ENCODE data around the gene RAB26. TPM values are rescaled to one million over a fixed set of nuclear protein-coding genes. Genes with fewer than 3 reads are reported as not detected.
"Not testable (repeated sequence)": the region's sequence is repeated elsewhere in the genome, so short reads cannot be mapped to it uniquely, and the experiment has no call there.

The RAB26 gene
- total RNA-seq, 1 donor from 2014 or later: 7.7 TPM

DNA sequence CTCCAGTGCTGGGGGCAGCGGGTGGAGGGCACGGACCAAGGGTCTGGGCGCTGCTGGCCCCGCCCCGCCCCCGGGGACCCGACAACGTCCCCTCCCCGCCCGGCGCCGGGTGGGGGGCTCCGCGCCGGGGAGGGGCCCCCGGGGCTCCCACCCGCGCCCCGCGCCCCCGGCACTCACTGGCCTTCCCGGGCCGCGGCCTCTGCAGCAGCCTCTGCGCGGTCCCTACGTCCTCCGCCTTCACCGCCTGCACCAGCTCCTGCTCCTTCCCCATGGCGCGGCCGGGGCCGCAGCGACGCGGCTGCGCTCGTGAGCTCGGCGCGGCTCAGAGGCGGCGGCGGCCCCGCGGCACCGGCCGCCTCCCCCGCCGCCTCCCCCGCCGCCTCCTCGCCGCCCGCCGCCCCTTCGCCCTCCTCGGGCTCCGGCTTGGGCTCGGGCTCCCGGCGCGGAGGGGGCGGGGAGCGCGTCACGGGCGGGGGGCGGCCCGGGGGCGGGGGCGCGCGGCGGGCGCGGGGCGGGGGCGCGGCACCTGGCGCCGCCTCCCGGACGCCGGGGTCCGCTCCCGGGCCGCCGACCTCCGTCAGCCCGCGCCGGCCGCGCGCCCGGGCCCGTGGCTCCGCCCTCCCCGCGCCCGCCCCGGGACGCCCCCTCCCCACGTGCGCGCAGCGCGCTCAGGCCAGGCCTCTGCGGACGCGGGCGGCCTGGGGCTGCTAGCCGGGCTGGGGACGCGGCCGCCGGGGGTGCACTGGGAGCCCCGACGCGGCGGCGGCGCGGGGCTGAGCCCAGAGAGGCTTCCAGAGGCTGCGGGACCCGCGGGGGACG, 47.9 kb downstream of the RAB26 start, which contains the start of gene CASKIN1:
Gene CASKIN1, minus strand, starts transcription at position 444 of the 819 bp plus-strand sequence. Its CDS starts 173 bp downstream, at position 271.
- no peak for DNase-seq (ENCODE audit: low spot score)

DNA sequence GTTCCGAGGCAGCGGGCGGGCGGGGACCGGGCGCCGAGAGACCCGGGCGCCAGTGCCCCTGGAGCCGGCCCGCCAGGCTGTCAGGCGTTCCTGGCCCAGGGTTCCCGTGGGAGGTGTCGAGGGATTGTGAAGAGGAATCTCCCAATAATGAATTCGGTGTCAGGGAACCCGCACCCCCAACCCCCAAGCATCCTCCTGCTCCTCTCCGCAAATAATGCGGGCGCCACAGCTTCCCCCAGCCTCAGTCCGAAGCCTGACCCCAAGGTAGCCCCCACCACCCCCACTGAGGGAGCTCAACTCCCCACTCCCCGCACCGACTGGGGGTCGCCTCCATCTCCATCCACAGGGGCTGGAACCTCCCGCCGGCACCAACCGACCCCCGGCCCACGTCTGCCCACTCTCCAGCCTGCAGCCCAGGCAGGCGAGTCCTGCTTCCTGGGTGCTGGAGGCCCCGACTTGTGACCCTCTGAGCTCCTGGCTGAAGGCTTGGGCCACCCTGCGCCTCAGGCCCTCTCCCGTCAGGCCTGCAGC, 48.6 kb downstream of the RAB26 start:
- no peak for DNase-seq (ENCODE audit: low spot score)

DNA sequence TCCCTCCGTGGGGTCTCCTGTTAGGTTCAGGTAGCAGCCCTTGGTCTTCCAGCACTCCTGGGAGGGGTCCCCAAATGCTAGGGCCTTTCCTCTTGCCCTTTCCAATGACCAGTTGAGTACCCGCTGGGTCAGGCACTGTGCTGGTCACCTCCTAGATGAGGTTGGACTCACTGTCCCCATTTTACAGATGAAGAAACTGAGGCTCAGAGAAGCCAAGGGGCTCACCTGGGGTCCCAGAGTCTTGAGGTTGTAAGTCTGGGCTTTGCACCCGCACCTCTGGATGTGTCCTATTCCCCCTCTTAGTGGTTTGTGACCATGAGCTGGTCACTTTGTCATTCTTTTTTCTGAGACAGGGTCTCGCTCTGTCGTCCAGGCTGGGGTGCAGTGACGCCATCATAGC, 49.3 kb downstream of the RAB26 start:
- no peak for DNase-seq (ENCODE audit: low spot score)

DNA sequence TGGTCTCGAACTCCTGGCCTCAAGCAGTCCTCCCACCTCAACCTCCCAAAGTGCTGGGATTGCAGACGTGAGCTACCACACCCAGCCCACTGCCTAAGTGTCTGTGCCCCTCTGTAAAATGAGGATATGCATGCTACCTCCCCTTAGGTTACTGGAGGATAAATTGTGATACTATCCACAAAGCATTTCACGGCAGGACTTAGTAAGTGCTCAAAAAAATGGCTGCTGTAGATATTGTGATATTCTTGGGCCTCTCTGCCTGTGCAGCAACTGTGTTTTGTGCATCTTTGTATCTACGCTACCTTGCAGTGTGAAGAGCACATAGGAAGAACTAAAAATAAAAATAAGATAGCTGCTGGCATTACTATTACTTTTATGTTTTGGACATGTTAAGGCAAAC, 49.9 kb downstream of the RAB26 start:
- no peak for DNase-seq (ENCODE audit: low spot score)

DNA sequence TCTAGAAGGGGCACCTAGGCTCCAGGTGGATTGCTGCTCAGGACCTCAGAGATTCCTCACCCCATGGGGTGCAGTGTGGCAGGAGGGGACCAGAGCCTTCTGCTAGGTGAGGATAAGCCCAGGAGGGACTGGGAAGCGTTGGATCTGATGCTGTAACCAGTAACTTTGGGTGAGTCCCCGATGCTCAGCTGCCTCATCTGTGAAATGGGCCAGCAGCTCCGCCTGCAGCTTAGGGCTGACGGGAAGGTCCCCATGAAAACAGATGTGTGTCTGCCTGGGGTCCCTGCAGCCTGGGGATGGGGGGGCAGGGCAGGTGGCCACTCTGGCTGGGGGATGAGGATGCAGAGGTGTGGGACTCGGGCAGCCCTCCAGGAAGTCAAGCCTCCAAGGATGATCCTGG, 50.7 kb downstream of the RAB26 start:
- DNase-seq (ENCODE audit: low spot score): no peak

DNA sequence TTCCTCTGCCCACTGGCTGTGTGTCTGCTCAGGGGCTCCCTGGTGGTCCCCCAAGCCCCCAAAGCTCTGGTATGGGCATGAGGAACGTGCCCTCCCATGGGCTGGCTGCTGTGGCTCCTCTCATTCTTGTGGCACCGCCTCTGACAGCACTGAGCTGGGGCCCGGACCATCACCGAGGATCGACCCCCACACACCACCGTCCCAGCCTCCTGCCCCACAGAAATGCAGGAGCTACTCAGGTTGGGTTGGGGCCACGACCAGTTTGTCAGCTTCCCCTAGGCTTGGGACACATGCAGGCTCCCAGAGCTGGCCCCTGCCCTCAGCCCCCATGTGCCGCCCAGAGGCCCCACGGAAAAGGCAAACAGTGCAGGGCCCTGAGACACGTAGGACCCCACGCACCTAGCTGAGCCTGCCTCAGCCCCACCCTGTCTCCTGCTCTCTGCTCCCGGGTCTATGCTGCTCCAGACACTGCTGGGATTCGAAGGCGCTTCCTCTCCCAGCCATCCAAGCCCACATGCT, 51.3 kb downstream of the RAB26 start:
- DNase-seq (ENCODE audit: low spot score): no peak

DNA sequence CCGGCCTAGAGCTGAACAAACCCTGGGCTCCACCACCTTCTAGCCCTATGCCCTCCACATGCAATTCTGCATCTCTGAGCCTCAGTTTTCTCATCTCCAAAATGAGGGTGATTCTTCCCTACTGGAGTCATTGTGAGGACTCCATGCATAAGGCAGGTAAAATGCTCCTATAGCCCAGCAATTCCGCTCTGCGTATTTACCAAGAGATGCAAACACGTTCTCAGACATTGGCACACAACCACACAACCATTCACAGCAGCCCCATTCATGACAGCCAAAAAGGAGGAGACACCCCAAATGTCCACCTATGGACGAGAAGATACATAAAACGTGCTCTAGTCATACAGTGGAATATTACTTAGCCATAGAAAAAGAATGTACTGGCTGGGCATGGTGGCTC, 51.9 kb downstream of the RAB26 start:
- no peak for DNase-seq (ENCODE audit: low spot score)

DNA sequence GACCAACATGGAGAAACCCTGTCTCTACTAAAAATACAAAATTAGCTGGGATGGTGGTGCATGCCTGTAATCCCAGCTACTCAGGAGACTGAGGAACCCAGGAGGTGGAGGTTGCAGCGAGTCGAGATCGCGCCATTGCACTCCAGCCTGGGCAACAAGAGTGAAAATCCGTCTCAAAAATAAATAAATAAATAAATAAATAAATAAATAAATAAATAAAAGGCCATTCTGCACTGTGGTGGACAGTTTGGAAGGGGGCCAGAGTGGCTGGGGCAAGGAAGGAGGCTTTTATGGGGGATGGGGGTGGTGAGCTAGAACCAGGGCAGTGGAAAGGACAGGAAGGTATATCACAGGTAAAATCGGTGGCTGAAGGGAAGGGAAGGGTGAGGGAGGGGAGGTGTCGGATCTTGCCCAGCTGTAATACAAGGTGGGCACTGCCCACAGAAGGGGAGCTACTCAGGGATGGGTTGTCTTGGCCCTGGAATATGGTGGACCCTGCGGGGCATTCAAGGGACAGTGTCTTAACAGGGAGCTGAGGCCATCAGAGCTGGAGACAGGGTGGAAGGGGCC, 54.8 kb downstream of the RAB26 start:
- not testable (repeated sequence) for DNase-seq (ENCODE audit: low spot score)

Other genes with a start within 250 kb of the RAB26 start
- not detected for gene HS3ST6, start 230.2 kb upstream of the RAB26 start, total RNA-seq
- 41.2 TPM for gene MSRB1, start 205.4 kb upstream of the RAB26 start, total RNA-seq
- gene RPL3L, start 193.9 kb upstream of the RAB26 start, total RNA-seq: not detected
- gene NDUFB10, start 189.1 kb upstream of the RAB26 start, total RNA-seq: 145 TPM
- 1,121 TPM for gene RPS2, start 183.8 kb upstream of the RAB26 start, total RNA-seq
- gene RNF151, start 181.8 kb upstream of the RAB26 start, total RNA-seq: not detected
- 32.5 TPM for gene TBL3, start 176.6 kb upstream of the RAB26 start, total RNA-seq
- gene NOXO1, start 167.2 kb upstream of the RAB26 start, total RNA-seq: 2.7 TPM
- gene GFER, start 164.4 kb upstream of the RAB26 start, total RNA-seq: 34.3 TPM
- gene SYNGR3, start 158.7 kb upstream of the RAB26 start, total RNA-seq: 1.4 TPM
- gene ZNF598, start 138.8 kb upstream of the RAB26 start, total RNA-seq: 42.1 TPM
- gene NPW, start 128.8 kb upstream of the RAB26 start, total RNA-seq: 1.6 TPM
- 121 TPM for gene NHERF2, start 121.7 kb upstream of the RAB26 start, total RNA-seq
- 33.9 TPM for gene NTHL1, start 100.8 kb upstream of the RAB26 start, total RNA-seq
- 185 TPM for gene TSC2, start 100.6 kb upstream of the RAB26 start, total RNA-seq
- 154 TPM for gene PKD1, start 12.7 kb upstream of the RAB26 start, total RNA-seq
- gene TRAF7, start 7.2 kb downstream of the RAB26 start, total RNA-seq: 100 TPM
- gene CASKIN1, start 48.0 kb downstream of the RAB26 start, total RNA-seq: 0.58 TPM
- 31.2 TPM for gene MLST8, start 56.8 kb downstream of the RAB26 start, total RNA-seq
- 15.2 TPM for gene BRICD5, start 62.2 kb downstream of the RAB26 start, total RNA-seq
- gene PGP, start 66.2 kb downstream of the RAB26 start, total RNA-seq: 19.7 TPM
- 33.3 TPM for gene E4F1, start 75.0 kb downstream of the RAB26 start, total RNA-seq
- 4.6 TPM for gene DNASE1L2, start 87.8 kb downstream of the RAB26 start, total RNA-seq
- gene ECI1, start 103.0 kb downstream of the RAB26 start, total RNA-seq: 69.9 TPM
- gene RNPS1, start 119.5 kb downstream of the RAB26 start, total RNA-seq: 114 TPM
- gene ABCA3, start 192.1 kb downstream of the RAB26 start, total RNA-seq: 18.3 TPM